Calu3 (cell line): ENCODE measurements around the gene ST6GALNAC1. TPM values are rescaled to one million over a fixed set of nuclear protein-coding genes. Genes with fewer than 3 reads are reported as not detected.

ENCODE experiments used
- BruUV-seq: library from RNA; stranded (reverse); fragments of 400-500 nt; replicated peaks from 2 replicates; lab custom pipeline; 2021; lab: Mats Ljungman, UMichigan
- CTCF ChIA-PET: fragments of 300-600 bp; sonication (Branson Sonifier 250); formaldehyde crosslinking; loops from one replicate; lab custom pipeline; 2022; ENCODE audit warnings: antibody characterized with exemption; lab: Charles Lee
- DNase-seq: peaks from one replicate; pipeline ENCODE4 v3.0.0; 2022
- H3K27ac Mint-ChIP-seq: one replicate; pipeline ENCODE4 v1.8.0; 2022; ENCODE audit warnings: mixed read lengths; ENCODE audit not compliant: unreplicated experiment
- H3K27me3 Mint-ChIP-seq: one replicate; pipeline ENCODE4 v1.8.0; 2022; ENCODE audit warnings: mixed read lengths; ENCODE audit not compliant: unreplicated experiment
- H3K36me3 Mint-ChIP-seq: one replicate; pipeline ENCODE4 v1.8.0; 2022; ENCODE audit warnings: mild to moderate bottlenecking, moderate library complexity, mixed read lengths; ENCODE audit not compliant: insufficient read depth, unreplicated experiment
- H3K4me1 Mint-ChIP-seq: one replicate; pipeline ENCODE4 v1.8.0; 2022; ENCODE audit warnings: mild to moderate bottlenecking, low read depth, mixed read lengths; ENCODE audit not compliant: unreplicated experiment
- H3K4me3 Mint-ChIP-seq: one replicate; pipeline ENCODE4 v1.8.0; 2022; ENCODE audit warnings: mild to moderate bottlenecking, low read depth, moderate library complexity, mixed read lengths; ENCODE audit not compliant: unreplicated experiment
- H3K9me3 Mint-ChIP-seq: one replicate; pipeline ENCODE4 v1.8.0; 2022; ENCODE audit warnings: low read depth, mixed read lengths; ENCODE audit not compliant: unreplicated experiment
- CTCF ChIP-seq: fragments of 200-600 bp; IDR thresholded peaks from one replicate; pipeline ENCODE4 v1.8.0; 2022; ENCODE audit warnings: antibody characterized with exemption; ENCODE audit not compliant: unreplicated experiment
- intact Hi-C: fragments of 100-400 bp; cut with micrococcal nuclease; formaldehyde crosslinking; loops from one replicate; pipeline ENCODE4 v1.10.0; 2022; ENCODE audit not compliant: unreplicated experiment
- total RNA-seq: library from RNA; stranded (reverse); gene quantifications from 2 replicates; pipeline ENCODE4 v1.2.3, GENCODE V29; 2022

ST6GALNAC1 gene
- total RNA-seq, 1 experiment from 2014 or later = 52.4 TPM

GRCh38 chr17:76685846-76686245, 42.3 kb upstream of the ST6GALNAC1 start:
- Mint-ChIP-seq H3K4me3 (no peak overlapping the region), H3K27me3 (peaks cover 18% of the 10 kb centered on the region), H3K9me3 (no peaks in the 10 kb centered on the region), H3K36me3 (no peaks in the 10 kb centered on the region), H3K4me1 (peaks cover 4% of the 10 kb centered on the region), H3K27ac (no peak overlapping the region)
- no TSS peak for BruUV-seq
- CTCF ChIA-PET = interaction anchor here (1.0 kb wide), 1 partner anchor 15 kb away, joined by 3 read pairs; no protein-coding TSS in a partner anchor
- intact Hi-C loops = no loop called here
- no peak for TF ChIP-seq CTCF
- no peak for DNase-seq

GRCh38 chr17:76685366-76685765, 41.8 kb upstream of the ST6GALNAC1 start:
- Mint-ChIP-seq H3K4me1 (peaks cover 6% of the 10 kb centered on the region), H3K27ac (no peak overlapping the region), H3K27me3 (peaks cover 18% of the 10 kb centered on the region), H3K36me3 (no peaks in the 10 kb centered on the region), H3K4me3 (no peak overlapping the region), H3K9me3 (no peaks in the 10 kb centered on the region)
- CTCF ChIA-PET = interaction anchor here (1.0 kb wide), 1 partner anchor 14 kb away, joined by 3 read pairs; no protein-coding TSS in a partner anchor
- BruUV-seq = no TSS peak
- TF ChIP-seq CTCF = no peak
- no peak for DNase-seq
- intact Hi-C loops = no loop called here

- Mint-ChIP-seq H3K27me3 (peaks cover 18% of the 10 kb centered on the region), H3K36me3 (no peaks in the 10 kb centered on the region), H3K4me3 (no peak overlapping the region), H3K4me1 (peaks cover 6% of the 10 kb centered on the region), H3K27ac (no peak overlapping the region), H3K9me3 (no peaks in the 10 kb centered on the region)
- intact Hi-C loops = no loop called here
- CTCF ChIA-PET = no interaction called here
- TF ChIP-seq CTCF = no peak
- no TSS peak for BruUV-seq
- DNase-seq = no peak
Observed at GRCh38 chr17:76684756-76685155, 41.2 kb upstream of the ST6GALNAC1 start.

- Mint-ChIP-seq H3K27me3 (peaks cover 17% of the 10 kb centered on the region), H3K4me3 (no peak overlapping the region), H3K4me1 (peaks cover 6% of the 10 kb centered on the region), H3K36me3 (no peaks in the 10 kb centered on the region), H3K9me3 (no peaks in the 10 kb centered on the region), H3K27ac (no peak overlapping the region)
- no TSS peak for BruUV-seq
- no peak for TF ChIP-seq CTCF
- DNase-seq = no peak
- CTCF ChIA-PET = interaction anchor here (0.6 kb wide), 1 partner anchor 13 kb away, joined by 3 read pairs; no protein-coding TSS in a partner anchor
- intact Hi-C loops = no loop called here
Observed at GRCh38 chr17:76683921-76684745, 40.6 kb upstream of the ST6GALNAC1 start.
